ENCODE data around the gene GOLGA6L7.
"Not testable (repeated sequence)": the region's sequence is repeated elsewhere in the genome, so short reads cannot be mapped to it uniquely, and the experiment has no call there.

GRCh38 chr15:28800366-28800765 is 48.1 kb downstream of the GOLGA6L7 start:
- not testable (repeated sequence) for TF ChIP-seq CTCF, POLR2A (IDR thresholded peaks at IDR 0.05)

Measured in heart left ventricle (tissue), 13 donors.